ENCODE results near the gene ZSWIM8.
A peak's percentile ranks its signal among the peaks of the same experiment; 100 is the strongest.

The ZSWIM8 gene

GRCh38 chr10:73809061-73809818 lies 23.8 kb downstream of the ZSWIM8 start:
- in situ Hi-C loops (cut with HindIII; ENCODE audit: low sequenced_read_pairs), result no loop called here
- H3K4me3 ChIP-seq (ENCODE audit: low read depth, low read length), result no peak overlapping the region
- no peak for DNase-seq (ENCODE audit: low read depth, low spot score)
- TF ChIP-seq CTCF (IDR thresholded peaks at IDR 0.05; ENCODE audit: low read depth, low read length), result no peak

- in situ Hi-C loops (cut with HindIII; ENCODE audit: low sequenced_read_pairs), result no loop called here
- TF ChIP-seq CTCF (IDR thresholded peaks at IDR 0.05; ENCODE audit: low read depth, low read length), result no peak
Measured at GRCh38 chr10:73810358-73810734, 24.9 kb downstream of the ZSWIM8 start.

DNA sequence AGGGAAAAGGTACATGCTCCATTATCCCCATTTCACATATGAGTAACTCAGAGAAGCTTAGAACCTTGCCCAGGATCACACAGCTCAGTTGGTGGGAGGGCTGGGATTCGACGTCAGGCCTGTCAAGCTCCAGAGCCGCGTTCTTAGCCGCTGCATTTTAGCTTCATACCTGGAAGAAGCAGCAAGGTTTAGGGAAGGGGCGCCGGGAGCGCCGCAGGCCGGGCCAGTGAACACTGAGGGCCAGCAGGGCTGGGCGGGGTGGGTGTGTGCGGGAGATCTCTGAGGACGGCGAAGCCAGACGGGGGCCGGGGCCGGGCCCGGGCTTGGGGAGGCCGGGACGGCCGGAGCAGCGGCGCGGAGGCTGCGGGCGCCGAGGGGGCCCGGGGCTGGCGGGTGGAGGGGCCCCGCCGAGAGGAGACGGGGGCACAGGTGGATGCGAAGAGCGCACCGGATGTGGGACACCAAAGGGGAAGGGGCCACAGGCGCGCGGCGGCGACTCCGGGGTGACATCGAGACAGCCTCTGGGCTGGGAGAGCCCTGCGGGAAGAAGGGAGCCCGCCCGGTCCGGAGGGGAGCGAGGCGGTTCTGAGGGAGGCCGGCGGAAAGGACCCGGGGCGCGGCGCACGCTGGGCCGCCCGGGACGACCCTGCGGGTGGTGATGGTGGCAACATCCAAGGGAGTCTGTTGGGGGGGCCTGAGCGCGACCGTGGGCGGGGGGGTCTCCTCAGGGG lies 25.5 kb downstream of the ZSWIM8 start:
- no peak for TF ChIP-seq CTCF (IDR thresholded peaks at IDR 0.05; ENCODE audit: low read depth, low read length)
- in situ Hi-C loops (cut with HindIII; ENCODE audit: low sequenced_read_pairs), result no loop called here

More at GRCh38 chr10:73810358-73810734, 24.9 kb downstream of the ZSWIM8 start:
- peak overlapping the region; percentile 68 for H3K4me3 ChIP-seq (ENCODE audit: low read depth, low read length)
- no peak for DNase-seq (ENCODE audit: low read depth, low spot score)

DNA sequence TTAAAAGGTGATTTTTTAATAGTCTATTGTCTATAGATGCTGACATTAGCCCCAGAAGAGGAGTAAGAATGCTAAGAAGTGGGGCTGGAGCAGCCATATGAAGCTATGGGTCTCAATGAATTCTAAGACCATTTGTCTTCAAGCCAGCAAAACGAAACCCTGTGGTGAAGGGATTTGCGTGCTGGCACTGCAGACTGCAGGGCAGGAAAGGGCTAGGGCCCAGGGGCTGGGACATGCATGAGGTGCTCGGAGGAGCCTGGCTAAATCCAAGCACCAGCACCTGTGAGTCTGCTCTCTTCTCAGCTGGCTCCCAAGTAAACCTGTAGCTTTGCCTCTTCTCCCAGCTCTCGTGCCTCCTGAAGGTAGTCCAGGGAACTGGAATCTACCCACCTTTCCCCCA lies 27.3 kb downstream of the ZSWIM8 start:
- in situ Hi-C loops (cut with HindIII; ENCODE audit: low sequenced_read_pairs), result no loop called here
- H3K4me3 ChIP-seq (ENCODE audit: low read depth, low read length), result no peak overlapping the region
- no peak for TF ChIP-seq CTCF (IDR thresholded peaks at IDR 0.05; ENCODE audit: low read depth, low read length)
- DNase-seq (ENCODE audit: low read depth, low spot score), result no peak

More for the DNA sequence above, 25.5 kb downstream of the ZSWIM8 start:
- peak; percentile 17 for DNase-seq (ENCODE audit: low read depth, low spot score)
- H3K4me3 ChIP-seq (ENCODE audit: low read depth, low read length), result peak overlapping the region; percentile 68

DNA sequence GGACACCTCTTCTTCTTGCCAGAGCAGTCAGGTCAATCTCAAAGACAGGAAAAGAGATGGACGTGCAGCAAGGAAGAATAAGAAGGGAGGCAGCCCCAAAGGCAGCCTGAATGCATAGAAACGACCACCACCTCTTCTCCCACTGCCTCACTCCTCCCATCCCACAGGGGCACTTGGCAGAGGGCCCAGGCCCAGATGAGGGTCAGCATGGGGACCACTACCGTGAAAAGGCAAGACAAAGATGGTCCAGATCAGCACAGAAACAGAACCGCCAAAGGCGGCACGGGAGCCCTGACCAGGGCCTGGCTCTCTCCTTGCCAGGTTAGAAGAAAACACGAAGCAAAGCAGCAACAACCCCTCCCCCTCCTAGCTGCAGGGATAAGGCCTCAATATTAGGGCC lies 27.9 kb downstream of the ZSWIM8 start:
- TF ChIP-seq CTCF (IDR thresholded peaks at IDR 0.05; ENCODE audit: low read depth, low read length), result no peak
- no peak overlapping the region for H3K4me3 ChIP-seq (ENCODE audit: low read depth, low read length)
- no peak for DNase-seq (ENCODE audit: low read depth, low spot score)
- in situ Hi-C loops (cut with HindIII; ENCODE audit: low sequenced_read_pairs), result no loop called here

GRCh38 chr10:73814276-73814895 lies 29.0 kb downstream of the ZSWIM8 start:
- DNase-seq (ENCODE audit: low read depth, low spot score), result no peak
- in situ Hi-C loops (cut with HindIII; ENCODE audit: low sequenced_read_pairs), result no loop called here
- no peak for TF ChIP-seq CTCF (IDR thresholded peaks at IDR 0.05; ENCODE audit: low read depth, low read length)
- no peak overlapping the region for H3K4me3 ChIP-seq (ENCODE audit: low read depth, low read length)
